GM18507 (cell line): ENCODE results near the gene GLS.
"Not testable (repeated sequence)": the region's sequence is repeated elsewhere in the genome, so short reads cannot be mapped to it uniquely, and the experiment has no call there.

ENCODE experiments used
- DNase-seq: peaks from one replicate; pipeline ENCODE4 v3.0.0; 2011; ENCODE audit warnings: low read depth; ENCODE audit not compliant: insufficient read length; ENCODE audit errors: extremely low spot score
- FAIRE-seq: peaks from 2 replicates; lab custom pipeline; 2011; peaks lifted over from hg19 to GRCh38; lab: Jason Lieb, UNC

Gene GLS

DNA sequence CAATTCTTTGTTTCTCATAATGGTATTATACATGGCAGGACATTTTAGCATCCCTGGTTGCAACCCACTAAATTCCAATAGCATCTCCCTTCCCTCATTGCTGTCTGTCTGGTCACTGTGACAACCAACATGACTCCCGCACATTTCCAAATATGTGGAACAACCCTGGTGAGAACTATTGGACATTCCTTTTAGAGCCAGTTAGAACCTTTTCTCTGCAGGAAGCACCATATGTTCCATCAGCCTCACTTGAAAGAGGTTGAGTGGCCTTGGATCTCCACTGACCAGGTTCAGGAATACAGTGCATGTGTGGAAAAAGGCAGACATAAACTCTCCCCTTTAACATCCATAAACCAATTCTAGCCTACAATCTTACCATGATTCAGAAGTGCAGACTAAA is 25.9 kb upstream of the GLS start:
- FAIRE-seq (no peak), DNase-seq (no peak)

DNA sequence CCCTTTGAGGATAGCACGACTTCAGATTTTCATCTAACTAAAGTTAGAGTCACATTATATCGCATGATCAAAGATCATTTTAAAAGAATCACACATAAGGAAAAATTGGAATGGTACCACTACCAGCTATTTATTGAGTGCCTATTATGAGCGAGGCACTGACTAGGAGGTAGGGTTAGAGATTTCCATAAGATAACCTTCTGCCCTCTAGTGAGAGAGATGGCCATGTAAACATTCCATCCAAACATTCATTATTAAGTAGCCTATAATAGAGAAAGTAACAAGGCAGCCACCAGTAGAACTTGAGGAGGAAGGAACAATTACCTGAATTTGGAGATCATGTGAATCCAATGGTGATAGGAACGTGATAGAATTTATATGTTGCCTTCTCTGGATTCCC is 25.4 kb upstream of the GLS start:
- no peak for FAIRE-seq

DNA sequence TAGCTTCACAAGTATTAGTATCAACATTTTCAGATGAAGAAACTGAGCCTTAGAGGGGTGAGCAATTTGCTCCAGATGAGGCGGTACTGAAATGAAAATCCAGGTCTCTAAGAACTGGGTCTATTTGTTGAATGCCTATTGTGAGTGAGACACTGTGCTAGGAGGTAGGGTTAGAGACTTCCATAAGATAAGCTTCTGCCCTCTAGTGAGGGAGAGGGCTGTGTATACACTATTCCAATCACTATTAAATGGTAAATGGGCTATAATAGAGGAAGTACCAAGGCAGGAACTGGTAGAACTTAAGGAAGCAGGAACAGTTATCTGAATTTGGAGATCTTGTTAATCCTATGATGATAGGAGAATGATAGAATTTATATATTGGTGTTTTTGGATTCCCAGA is 23.6 kb upstream of the GLS start:
- FAIRE-seq = no peak
- no peak for DNase-seq

More for the DNA sequence above, 25.4 kb upstream of the GLS start:
- no peak for DNase-seq

DNA sequence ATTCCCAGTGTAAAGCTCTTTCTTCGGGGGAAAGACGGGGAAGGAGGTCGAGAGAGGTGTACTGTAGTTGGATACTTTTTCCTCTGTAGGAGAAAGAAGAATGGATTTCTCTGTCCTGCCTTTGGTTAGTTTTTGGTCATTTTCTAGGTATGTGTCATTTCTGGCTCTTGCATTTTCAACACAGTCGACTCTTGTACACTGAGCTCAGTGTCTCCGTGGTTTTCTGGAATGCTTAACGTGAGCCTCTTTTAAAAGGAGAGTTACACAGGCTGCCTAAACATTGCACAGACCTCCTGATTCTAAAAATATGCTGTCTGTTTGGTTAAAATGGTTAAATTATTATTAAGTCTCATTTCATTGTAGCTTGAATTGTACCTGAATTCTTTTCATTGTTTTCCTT is 21.8 kb upstream of the GLS start:
- FAIRE-seq (no peak), DNase-seq (no peak)

DNA sequence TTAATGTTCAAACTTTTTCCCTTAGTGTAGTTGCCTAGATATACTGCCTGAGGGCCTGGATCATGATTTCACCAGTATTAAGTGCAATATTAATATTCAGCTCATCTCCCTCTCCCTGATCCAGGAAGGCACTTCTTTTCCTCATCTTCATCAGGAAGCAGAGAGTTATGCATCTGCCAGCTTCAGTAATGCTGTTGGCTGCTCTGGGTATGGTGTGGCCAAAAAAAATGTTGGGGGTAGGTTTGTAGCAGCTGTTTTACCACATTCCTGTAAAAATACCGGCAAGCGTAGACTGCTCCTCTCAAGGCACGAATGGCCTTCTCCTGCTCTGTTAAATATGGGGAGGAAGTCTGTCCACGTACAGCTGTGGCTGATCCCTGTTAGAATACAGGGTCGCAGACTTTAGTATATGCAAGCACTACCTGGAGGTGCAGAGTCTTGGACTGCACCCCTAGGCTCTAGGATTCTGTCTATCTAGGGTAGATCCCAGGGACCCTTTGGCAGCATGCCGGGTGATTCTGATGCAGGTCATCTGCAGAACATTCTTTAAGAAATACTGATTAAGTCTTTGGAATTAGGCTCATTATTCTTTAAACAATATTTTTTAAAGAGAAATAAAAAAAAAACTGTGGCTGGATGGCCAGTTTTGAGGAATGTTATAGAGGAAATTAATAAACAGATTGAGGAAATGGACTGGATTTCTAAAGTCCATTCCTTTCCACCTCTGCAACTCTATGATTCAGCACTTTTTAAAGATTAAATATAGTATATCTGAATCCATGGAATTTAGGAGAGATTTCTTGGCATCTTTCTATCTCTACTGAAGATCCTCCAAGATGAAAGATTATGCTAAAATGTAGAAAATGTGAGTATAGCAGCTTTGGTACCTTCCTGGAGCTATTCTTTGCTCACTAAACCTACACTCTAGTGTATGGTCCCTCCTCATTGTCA is 21.0 kb upstream of the GLS start:
- FAIRE-seq = no peak
- no peak for DNase-seq

DNA sequence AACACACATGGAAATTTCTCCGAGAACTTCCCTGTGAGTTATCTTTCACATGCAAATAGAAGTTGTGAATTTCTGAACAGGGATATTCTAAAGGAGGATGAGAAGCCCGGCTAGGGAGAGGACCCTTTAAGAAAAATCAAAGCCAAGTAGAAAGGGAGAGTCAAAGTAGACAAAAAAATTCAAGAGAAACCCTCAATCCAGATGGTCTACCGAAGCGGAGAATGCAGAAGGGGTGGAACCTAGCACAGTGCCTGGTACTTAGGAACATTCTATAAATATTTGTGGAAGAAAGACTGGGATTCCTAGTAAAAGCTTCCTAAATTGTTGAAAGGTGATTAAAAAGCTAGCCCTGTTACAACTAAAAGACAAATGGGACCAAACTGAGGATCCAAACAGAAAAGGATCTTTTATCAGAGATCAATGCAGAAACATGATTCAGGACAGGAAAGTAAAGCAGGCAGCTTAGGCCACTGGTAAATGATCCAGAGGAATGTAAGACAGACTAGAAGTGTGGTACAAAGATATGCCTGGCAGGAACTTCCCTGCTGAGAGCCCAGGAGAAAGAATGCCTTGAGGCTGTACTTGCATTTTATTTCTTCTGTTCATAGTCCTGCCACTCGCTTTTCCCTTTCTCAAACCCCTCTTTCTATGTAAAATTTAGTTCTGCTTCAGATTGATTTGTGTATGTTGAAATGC is 19.5 kb upstream of the GLS start:
- no peak for FAIRE-seq

DNA sequence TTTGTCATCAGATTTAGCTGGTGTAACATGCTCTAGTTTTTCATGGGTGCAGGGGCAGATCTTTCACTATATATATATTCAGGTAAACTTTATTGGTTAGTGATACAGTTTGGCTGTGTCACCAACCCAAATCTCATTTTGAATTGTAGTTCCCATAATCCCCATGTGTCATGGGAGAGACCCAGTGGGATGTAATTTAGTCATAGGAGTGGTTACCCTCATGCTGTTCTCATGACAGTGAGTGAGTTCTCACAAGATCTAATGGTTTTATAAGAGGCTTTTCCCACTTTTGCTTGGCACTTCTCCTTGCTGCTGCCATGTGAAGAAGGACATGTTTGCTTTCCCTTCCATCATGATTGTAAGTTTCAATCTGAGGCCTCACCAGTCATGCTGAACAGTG is 18.5 kb upstream of the GLS start:
- not testable (repeated sequence) for FAIRE-seq, DNase-seq

More for the DNA sequence above, 19.5 kb upstream of the GLS start:
- no peak for DNase-seq

DNA sequence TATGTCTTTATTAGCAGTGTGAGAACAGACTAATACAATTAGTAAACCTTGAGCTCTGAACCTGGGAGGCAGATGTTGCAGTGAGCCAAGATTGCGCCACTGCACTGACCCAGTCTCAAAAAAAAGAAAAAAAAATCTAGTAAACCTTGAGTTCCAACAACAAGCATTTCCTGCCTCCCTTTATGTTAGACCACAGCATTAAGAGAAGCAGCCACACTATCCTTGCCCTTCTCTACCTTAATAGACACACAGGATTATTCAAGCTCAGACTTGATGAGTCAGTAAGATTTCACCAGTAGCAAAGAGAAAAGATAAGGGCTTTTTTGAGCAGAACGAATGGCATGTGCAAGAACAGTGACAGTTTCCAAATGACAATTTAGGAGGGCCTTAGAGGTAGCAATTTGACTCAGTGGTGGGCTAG is 18.0 kb upstream of the GLS start:
- FAIRE-seq = no peak
- no peak for DNase-seq

DNA sequence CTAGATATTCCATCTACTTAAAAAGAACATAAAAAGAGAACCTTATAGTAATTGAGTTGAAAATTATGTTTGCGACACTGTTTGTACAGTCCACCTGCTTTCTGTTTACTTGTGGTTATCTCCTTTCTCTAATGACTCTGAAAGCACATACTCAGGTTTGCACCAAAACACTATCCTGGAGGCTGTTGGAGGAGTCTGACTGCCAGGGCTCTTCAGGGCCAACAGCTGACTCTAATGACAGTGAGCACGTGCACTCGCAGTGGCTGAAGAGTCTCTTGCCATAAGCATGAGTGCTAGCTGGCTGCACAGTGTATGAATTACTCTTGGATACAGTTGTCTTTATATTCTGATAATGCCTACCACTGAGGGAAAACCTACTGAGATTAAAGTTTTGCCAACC is 16.7 kb upstream of the GLS start:
- DNase-seq = no peak

DNA sequence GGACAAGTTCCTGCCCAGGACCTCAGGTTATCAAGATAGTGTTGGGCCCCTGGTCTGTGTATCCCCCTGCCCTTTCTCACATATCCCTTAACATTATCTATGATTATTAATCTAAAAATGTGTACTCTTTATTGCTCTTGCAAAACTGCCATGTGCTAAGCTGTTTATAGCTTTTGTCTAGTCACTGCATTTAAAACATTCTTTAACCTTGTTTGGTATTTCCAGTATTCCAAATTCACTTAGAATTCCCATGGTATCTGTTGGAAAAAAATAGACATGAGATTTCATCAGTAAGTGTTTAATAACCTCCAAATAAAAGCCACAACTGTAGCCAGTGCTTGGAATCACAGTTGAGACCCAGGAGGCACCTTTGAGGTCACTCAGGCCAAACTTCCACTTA is 16.2 kb upstream of the GLS start:
- FAIRE-seq (no peak), DNase-seq (no peak)

More for the DNA sequence above, 16.7 kb upstream of the GLS start:
- FAIRE-seq = no peak

DNA sequence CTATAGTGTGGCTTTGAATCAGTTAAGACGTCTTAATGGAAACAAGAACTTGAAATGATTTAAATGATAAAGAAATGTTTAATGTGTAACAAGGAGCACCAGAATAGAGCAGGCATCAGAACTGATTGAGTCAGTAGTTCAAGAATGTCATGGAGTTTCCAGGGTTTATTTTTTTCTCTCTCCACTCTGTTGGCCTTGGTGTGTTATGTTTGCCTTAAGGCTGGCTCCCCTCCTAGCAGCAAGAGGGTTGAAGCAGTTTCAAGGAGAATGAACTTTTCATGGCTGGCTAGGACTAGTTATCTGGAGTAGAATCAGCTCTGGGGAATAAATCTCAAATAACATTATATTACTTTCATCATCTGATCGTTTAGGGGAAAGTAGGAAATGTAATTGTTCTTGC is 13.4 kb upstream of the GLS start:
- DNase-seq (no peak), FAIRE-seq (no peak)

DNA sequence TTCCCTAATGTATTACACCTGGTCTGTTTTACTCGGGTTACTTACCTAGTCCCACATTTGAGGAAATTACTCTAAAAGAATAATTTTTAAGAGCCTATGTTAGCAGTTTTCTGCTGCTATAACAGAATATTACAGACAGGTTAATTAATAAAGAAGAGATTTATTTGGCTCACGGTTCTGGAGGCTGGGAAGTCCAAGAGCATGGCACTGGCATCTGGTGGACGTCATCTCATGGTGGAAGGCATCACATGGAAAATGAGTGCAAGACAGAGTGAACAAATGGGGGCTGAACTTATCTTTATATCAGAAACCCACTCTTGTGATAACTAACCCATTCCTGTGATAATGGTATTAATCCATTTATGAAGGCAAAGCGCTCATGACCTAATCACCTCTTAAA is 12.8 kb upstream of the GLS start:
- DNase-seq (no peak), FAIRE-seq (no peak)

DNA sequence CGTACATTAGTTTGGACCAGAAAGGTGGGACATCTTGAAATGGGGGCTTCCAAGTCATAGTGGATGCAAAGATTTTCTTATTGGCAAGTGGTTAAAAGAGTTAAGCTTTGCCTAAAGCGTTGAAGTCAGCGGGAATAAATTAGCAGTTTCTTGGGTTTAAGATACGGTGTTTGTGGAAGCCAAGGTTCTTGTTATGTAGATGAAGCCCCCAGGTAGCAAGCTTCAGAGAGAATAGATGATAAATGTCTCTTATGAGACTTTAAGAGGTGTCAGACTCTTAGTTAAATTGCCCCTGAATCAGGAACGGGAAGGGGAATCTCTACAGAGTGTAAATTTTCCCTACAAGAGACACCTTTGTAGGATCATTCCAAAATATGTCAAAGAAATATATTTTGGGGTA is 10.9 kb upstream of the GLS start:
- DNase-seq (no peak), FAIRE-seq (no peak)

DNA sequence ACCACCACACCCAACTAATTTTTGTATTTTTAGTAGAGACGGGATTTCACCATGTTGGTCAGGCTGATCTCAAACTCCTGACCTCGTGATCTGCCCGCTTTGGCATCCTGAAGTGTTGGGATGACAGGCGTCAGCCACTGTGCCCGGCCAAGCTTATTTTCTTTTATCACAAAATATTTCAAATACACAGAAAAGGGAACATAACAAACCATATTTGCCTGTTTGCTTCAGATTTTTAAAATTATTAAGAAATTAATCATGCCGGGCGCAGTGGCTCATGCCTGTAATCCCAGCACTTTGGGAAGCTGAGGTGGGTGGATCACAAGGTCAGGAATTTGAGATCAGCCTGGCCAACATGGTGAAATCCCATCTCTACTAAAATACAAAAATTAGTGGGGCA is 7.2 kb upstream of the GLS start:
- DNase-seq, FAIRE-seq: not testable (repeated sequence)

DNA sequence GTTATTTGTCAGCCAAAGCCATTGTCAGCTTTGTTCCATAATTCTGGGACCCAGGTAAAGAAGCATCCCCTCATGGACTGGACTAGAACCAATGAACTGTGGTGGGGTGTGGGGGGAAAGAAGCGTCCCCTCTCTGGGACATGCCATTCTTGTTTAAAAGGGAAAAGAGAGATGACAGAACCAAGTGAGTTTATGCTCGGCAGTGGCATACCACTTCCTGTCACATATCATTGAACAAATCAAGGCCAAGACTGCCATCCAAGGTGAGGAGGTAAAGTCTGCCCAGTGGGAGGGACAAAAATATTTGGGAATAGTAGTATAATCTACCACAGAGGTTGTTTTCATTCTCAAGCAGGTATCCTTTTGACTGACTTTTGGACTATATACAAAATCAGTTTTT is 4.7 kb upstream of the GLS start:
- DNase-seq (no peak), FAIRE-seq (no peak)

DNA sequence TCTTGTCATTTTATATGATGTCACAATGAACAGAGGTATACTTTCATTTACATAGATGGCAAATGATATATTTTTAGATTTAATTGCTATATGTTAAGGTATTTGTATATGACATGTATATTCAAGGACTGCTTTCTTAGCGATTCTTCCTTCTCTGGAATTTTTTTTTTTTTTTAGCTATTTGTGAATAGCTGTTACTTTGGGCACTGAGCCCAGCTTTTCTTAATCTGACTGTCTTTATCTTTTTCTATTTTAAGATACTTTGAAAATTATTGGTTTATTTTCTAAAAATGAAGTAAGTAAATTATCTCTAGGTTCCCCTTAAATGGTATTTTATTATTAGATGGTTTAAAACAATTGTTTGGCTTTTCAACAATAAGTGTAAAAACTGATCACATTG is 4.0 kb upstream of the GLS start:
- DNase-seq (no peak), FAIRE-seq (no peak)

DNA sequence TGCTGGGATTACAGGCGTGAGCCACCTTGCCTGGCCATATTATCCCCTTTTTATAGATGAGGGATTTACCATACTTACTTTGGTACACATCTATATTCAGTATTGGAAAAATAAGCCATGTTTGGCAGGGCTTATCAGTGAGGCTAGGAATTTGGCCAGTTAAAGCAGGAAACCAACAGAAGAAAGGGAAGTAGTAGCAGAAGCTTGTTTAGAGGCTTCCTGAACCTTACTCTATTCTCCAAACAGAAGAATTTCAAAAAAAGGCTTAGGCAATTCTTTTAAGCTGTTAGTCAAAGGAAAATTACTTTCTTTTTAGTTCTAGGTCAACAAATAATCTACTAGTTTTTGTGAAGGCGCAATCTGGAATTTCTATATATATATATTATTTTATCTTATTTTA is 3.2 kb upstream of the GLS start:
- FAIRE-seq (no peak), DNase-seq (no peak)

DNA sequence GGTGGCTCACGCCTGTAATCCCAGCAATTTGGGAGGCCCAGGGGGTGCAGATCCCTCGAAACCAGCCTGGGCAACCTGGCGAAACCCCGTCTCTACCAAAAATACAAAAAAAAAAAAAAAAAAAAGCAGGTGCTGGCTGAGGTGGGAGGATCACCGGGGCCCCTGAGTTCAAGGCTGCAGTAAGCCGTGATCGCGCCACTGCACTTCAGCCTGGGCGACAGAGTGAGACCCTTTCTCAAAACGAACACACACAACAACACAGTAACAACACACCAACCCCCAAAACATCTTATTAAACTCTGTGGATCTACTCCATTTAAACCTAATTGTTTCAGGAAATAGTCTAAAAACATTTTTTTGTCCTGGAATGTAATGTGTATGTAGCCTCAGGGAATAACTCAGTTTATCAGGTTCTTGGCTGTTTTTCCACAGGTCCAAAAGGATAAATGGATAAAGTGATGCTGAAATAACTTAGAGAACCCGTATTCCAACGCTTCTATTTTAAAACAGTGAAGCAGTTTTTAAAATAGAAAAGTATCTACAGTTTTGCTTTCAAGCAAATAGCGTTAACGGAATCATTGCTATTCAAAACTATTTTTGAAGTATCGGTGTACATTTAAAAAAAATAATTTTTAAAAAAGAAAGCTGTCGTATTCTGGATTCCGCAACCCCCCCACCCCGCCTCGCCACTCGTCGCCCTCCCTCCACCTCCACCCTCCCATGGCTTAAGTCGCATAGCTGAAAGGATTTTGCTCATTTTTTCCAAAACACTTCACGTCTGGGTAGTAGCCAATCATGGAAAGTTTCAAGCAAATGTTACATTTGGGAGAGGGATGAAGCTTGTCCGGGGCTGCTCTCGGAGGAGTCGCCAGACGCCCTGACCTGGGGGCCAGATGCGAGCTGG is 895 bp upstream of the GLS start:
- FAIRE-seq = no peak

DNA sequence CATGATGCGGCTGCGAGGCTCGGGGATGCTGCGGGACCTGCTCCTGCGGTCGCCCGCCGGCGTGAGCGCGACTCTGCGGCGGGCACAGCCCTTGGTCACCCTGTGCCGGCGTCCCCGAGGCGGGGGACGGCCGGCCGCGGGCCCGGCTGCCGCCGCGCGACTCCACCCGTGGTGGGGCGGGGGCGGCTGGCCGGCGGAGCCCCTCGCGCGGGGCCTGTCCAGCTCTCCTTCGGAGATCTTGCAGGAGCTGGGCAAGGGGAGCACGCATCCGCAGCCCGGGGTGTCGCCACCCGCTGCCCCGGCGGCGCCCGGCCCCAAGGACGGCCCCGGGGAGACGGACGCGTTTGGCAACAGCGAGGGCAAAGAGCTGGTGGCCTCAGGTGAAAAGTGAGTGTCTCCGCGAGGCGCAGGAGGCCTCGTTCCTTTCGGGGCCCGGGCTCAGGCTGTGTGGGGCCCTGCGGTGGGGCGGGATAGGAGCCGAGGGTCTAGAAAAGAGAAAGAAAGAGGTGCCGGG is 520 bp downstream of the GLS start:
- FAIRE-seq (no peak), DNase-seq (no peak)

More for the DNA sequence above, 895 bp upstream of the GLS start:
- DNase-seq = no peak
